GM23248 (cell line): ENCODE measurements around the gene TLR8.

Experiments used
- EZH2 ChIP-seq: fragments of 200-600 bp; sonication (generic); IDR thresholded peaks from 2 replicates; pipeline ENCODE4 v1.6.1; 2018; ENCODE audit warnings: antibody characterized with exemption, mild to moderate bottlenecking; ENCODE audit not compliant: insufficient read depth, poor library complexity, severe bottlenecking
- EZH2phosphoT487 ChIP-seq: fragments of 200-600 bp; sonication (generic); IDR thresholded peaks from 2 replicates; pipeline ENCODE4 v1.6.1; 2018; ENCODE audit warnings: antibody characterized with exemption, moderate library complexity, mild to moderate bottlenecking, low read depth; ENCODE audit not compliant: insufficient read depth

- TF ChIP-seq EZH2 (no peak), EZH2phosphoT487 (no peak)
Measured at GRCh38 chrX:12946838-12947544, 40.6 kb downstream of the TLR8 start.
